Fibroblast of lung (primary cell): ENCODE data around the gene PTGR1. TPM values are rescaled to one million over a fixed set of nuclear protein-coding genes. Genes with fewer than 3 reads are reported as not detected.

Source experiments
- DNase-seq, 2 donors: peaks; one replicate each; pipeline versions ENCODE4 v3.0.0 to v3.0.0-alpha.2; 2010; ENCODE audit warnings: low read depth in 2 of 2
- H2AFZ ChIP-seq: 2 replicates; pipeline ENCODE4 v1.5.1; 2012; ENCODE audit warnings: low read length, control low read depth, inconsistent platforms
- H3K27ac ChIP-seq: 2 replicates; pipeline ENCODE4 v1.5.1; 2011; ENCODE audit warnings: low read length, control low read depth; ENCODE audit not compliant: insufficient read depth
- H3K27me3 ChIP-seq: 2 replicates; pipeline ENCODE4 v1.5.1; 2011; ENCODE audit warnings: mild to moderate bottlenecking, low read length; ENCODE audit not compliant: control insufficient read depth, insufficient read depth
- H3K36me3 ChIP-seq: 2 replicates; pipeline ENCODE4 v1.5.1; 2011; ENCODE audit warnings: low read length; ENCODE audit not compliant: control insufficient read depth, insufficient read depth
- H3K4me1 ChIP-seq: 2 replicates; pipeline ENCODE4 v1.5.1; 2011; ENCODE audit warnings: low read length; ENCODE audit not compliant: control insufficient read depth, insufficient read depth; ENCODE audit errors: extremely low read depth
- H3K4me2 ChIP-seq: 2 replicates; pipeline ENCODE4 v1.5.1; 2011; ENCODE audit warnings: low read length, control low read depth; ENCODE audit not compliant: insufficient read depth; ENCODE audit errors: extremely low read depth
- H3K4me3 ChIP-seq, 4 experiments: fragments of 200-600 bp in 1 of 4; sonication (generic) in 1 of 4; replicated peaks in 1 of 4; 2 replicates each; pipeline ENCODE4 v1.5.1; 2011 to 2016; ENCODE audit warnings: low read length in 4 of 4, low read depth in 3 of 4, mild to moderate bottlenecking in 3 of 4, control low read depth in 2 of 4, inconsistent platforms in 1 of 4, mixed read lengths in 1 of 4; ENCODE audit not compliant: insufficient read depth in 1 of 4; ENCODE audit errors: control extremely low read depth in 1 of 4
- H3K79me2 ChIP-seq: 2 replicates; pipeline ENCODE4 v1.5.1; 2012; ENCODE audit warnings: mild to moderate bottlenecking, low read length, inconsistent platforms; ENCODE audit not compliant: control insufficient read depth, insufficient read depth
- H3K9ac ChIP-seq: 2 replicates; pipeline ENCODE4 v1.5.1; 2011; ENCODE audit warnings: mild to moderate bottlenecking, low read length, control low read depth; ENCODE audit not compliant: insufficient read depth
- H3K9me3 ChIP-seq: 2 replicates; pipeline ENCODE4 v1.5.1; 2012; ENCODE audit warnings: low read depth, low read length; ENCODE audit not compliant: control insufficient read depth, insufficient read depth
- H4K20me1 ChIP-seq: 2 replicates; pipeline ENCODE4 v1.5.1; 2011; ENCODE audit warnings: low read length; ENCODE audit not compliant: control insufficient read depth, insufficient read depth; ENCODE audit errors: extremely low read depth
- EZH2 ChIP-seq: IDR thresholded peaks from 2 replicates; pipeline ENCODE4 v1.5.1; 2012; ENCODE audit warnings: low read length, control low read depth, mild to moderate bottlenecking; ENCODE audit errors: missing control alignments
- polyA plus RNA-seq, 2 donors: library from polyadenylated mRNA; depleted of rRNA in 1 of 2; stranded (reverse) in 1 of 2; unstranded in 1 of 2; fragments of >200 nt; gene quantifications; 2 replicates each; pipeline ENCODE4 v1.2.1, GENCODE V29; 2011 to 2012; ENCODE audit warnings: missing spikeins in 1 of 2
- total RNA-seq: library from RNA; depleted of rRNA; stranded (reverse); fragments of >200 nt; gene quantifications from 2 replicates; pipeline ENCODE4 v1.2.1, GENCODE V29; 2014
- TF ChIP-seq, protein P1 (sequence below), 2 donors: IDR thresholded peaks in 1 of 2; conservative IDR thresholded peaks in 1 of 2; 1 replicate in 1 of 2; 2 replicates in 1 of 2; pipeline ENCODE4 v1.5.1; 2011 to 2012; ENCODE audit warnings: low read length in 2 of 2, control low read depth in 1 of 2, inconsistent platforms in 1 of 2, low read depth in 1 of 2, mild to moderate bottlenecking in 1 of 2

PTGR1 gene
- total and polyA plus RNA-seq, 2 donors (not counting 1 experiment from before 2014, with no cell fraction given): 126 to 137 TPM

- Histone ChIP-seq H3K9ac (no peak overlapping the region), H3K4me2 (no peak overlapping the region), H3K36me3 (no peaks in the 10 kb centered on the region), H3K27me3 (no peaks in the 10 kb centered on the region), H3K79me2 (no peaks in the 10 kb centered on the region), H3K27ac (no peak overlapping the region), H3K9me3 (no peaks in the 10 kb centered on the region), H4K20me1 (no peaks in the 10 kb centered on the region), H3K4me1 (no peaks in the 10 kb centered on the region), H2AFZ (no peak overlapping the region), H3K4me3 (no peak overlapping the region)
- DNase-seq: no peak
- TF ChIP-seq, protein P1, sequence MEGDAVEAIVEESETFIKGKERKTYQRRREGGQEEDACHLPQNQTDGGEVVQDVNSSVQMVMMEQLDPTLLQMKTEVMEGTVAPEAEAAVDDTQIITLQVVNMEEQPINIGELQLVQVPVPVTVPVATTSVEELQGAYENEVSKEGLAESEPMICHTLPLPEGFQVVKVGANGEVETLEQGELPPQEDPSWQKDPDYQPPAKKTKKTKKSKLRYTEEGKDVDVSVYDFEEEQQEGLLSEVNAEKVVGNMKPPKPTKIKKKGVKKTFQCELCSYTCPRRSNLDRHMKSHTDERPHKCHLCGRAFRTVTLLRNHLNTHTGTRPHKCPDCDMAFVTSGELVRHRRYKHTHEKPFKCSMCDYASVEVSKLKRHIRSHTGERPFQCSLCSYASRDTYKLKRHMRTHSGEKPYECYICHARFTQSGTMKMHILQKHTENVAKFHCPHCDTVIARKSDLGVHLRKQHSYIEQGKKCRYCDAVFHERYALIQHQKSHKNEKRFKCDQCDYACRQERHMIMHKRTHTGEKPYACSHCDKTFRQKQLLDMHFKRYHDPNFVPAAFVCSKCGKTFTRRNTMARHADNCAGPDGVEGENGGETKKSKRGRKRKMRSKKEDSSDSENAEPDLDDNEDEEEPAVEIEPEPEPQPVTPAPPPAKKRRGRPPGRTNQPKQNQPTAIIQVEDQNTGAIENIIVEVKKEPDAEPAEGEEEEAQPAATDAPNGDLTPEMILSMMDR (conservative IDR thresholded peaks at IDR 0.05 in 1 of 2, IDR thresholded peaks at IDR 0.05 in 1 of 2; ENCODE audit: low read depth in 1 of 2, low read length in 2 of 2): no peak
- TF ChIP-seq EZH2: no peak
These were observed 84.5 kb downstream of the PTGR1 start for GRCh38 chr9:111514967-111515366.

Other genes starting within 250 kb of the PTGR1 start
- gene ECPAS, start 115.3 kb downstream of the PTGR1 start, total RNA-seq: 107 and 140 TPM in 2 replicates
- 42.1 and 42.9 TPM in 2 replicates for gene ECPAS, start 115.3 kb downstream of the PTGR1 start, polyA plus RNA-seq
- gene ZNF483, start 74.5 kb downstream of the PTGR1 start, total RNA-seq: 1.5 and 4.3 TPM in 2 replicates
- 0.53 and 0.70 TPM in 2 replicates for gene ZNF483, start 74.5 kb downstream of the PTGR1 start, polyA plus RNA-seq
- gene DNAJC25, start 31.7 kb upstream of the PTGR1 start, total RNA-seq: 6.7 and 7.3 TPM in 2 replicates
- 6.4 and 10.6 TPM in 2 replicates for gene DNAJC25, start 31.7 kb upstream of the PTGR1 start, polyA plus RNA-seq
- 54.4 and 64.1 TPM in 2 replicates for gene GNG10, start 62.0 kb upstream of the PTGR1 start, total RNA-seq
- gene GNG10, start 62.0 kb upstream of the PTGR1 start, polyA plus RNA-seq: 109 and 129 TPM in 2 replicates
- gene SHOC1, start 195.3 kb upstream of the PTGR1 start, total RNA-seq: under 0.01 TPM in 2 replicates
- gene SHOC1, start 195.3 kb upstream of the PTGR1 start, polyA plus RNA-seq: 0.02 and 0.11 TPM in 2 replicates